GM21381 (cell line): ENCODE results near the gene TMTC3.
"Not testable (repeated sequence)": the region's sequence is repeated elsewhere in the genome, so short reads cannot be mapped to it uniquely, and the experiment has no call there.

Experiments used
- ATAC-seq: cut with Tn5 transposase; IDR thresholded peaks from one replicate; pipeline ENCODE4 v1.9.1; 2021; ENCODE audit warnings: mild to moderate bottlenecking, moderate library complexity; ENCODE audit not compliant: unreplicated experiment

TMTC3 gene

DNA sequence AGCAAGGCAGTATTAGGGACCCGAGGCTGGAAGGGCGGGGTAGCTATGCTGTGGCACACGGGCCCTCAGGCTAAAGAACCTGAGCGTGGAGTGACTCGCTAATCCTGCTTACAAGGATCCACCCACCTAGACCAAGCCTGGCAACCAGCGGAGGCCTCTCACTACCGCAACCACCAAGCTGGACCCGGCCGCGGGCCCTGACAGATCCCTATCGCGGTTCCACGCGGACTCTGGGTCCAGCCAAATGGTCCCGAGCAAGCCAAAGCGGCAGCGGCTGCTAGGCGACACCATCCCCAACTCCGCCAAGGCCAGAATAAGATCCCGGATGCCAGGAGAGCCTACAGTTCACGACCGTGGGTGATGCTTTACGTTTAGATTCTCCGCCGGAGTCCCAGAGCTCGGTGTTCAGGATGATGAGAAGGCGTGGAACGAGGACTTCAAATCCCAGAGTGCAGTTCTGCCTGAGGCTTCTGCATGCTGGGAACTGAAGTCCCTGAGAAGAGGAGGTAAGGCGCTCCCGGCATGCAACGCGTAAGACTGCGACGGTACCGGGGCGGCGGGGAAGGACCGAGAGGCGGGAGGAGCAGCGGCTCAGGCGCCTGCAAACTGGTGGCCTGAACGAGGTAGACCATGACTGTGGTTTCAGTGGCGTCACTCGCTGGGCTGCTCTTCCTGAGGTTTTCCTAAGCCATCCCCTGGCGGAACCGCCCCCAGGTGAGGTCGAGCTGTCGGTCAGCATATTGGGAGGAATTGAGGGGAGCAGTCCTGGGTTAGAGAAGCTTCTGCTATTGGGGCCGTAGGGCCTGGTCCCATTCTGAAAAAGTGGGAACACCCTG lies at the start of gene TMTC3, which contains the start of gene CEP290:
Gene TMTC3, plus strand, starts transcription at position 534 of the 836 bp plus-strand sequence. CDS start 6,009 bp downstream, outside the sequence.
Gene CEP290, minus strand, starts transcription at position 315 of the 836 bp plus-strand sequence. CDS start 781 bp downstream, outside the sequence.
- ATAC-seq, result peak; percentile 96

DNA sequence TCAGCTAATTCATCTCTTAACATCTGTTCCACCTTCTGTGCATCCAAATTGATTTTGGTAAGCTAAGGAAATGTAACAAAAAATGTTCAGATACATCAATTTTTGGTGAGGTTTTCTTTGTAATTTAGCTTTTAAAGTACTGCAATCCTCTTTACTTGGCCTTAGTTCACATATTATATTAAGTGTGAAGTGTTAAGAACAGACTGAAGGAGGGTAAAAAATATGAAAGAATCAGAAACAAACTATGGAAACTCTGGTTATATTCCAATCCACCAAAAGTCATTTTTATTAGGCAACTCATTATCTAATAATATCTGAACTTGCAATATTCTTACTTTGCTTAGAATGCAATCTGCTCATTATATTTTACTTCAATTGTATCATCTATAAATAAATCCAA lies 49.3 kb upstream of the TMTC3 start:
- ATAC-seq, result no peak

DNA sequence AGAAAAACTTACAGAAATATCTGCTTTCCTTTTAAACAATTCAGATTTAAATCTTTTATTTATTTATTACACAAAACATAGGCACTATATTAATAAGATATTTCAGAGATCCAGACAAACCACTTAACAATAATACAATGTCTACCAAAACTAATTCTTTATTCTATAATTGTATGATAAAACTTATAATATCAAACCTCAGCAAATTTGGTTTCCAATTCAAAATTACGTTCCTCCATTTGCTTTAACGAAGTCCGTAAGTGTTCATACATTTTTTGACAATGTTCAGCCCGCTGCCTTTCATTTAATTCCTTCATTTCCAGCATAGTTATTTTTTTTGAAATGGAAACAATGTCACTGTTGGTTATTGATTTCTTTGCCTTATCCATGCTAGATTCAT lies 48.5 kb upstream of the TMTC3 start:
- ATAC-seq, result no peak

DNA sequence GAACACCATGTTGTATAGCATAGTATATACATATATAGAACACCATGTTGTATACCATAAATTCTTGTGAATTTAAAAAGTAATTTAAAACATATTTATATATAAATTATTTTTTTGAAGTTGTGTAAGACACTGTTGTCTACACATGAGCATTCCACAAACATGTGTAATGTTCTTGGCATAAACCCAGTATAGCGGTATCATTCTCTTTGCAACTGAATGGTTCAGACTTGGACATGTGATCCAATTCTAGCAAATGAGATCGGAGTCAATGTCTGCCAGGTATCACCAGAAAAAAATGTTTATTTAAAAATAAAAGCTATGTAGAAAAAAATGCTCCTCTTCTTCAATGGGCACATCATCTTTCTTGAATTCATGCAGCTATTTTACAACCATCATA lies 34.1 kb upstream of the TMTC3 start:
- no peak for ATAC-seq

DNA sequence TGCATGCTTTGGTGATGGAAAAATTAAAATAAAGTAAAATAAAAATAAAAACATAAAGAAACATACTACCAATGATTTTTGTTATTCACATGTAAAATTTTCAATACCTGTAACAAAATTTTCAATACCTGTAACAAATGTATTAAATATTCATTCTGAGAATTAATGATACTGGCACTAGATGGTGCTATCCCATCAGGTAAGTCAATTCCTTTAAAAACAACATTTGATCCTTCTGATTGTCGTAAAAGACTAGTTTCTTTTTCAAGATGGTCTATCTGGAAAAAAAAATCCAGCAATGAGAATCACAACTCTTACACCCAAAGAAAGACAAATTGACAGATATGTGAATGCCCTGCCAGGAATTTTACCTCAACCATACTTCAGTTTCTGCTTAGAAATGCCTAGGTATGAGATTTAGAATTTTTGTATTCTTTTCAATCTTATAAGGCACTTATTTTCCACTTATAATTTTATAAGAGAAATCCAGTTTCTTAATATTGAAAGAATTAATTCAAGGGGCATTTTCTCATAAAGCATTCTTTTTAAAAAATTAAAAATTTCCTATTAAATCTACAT lies 30.9 kb upstream of the TMTC3 start:
- ATAC-seq, result no peak

DNA sequence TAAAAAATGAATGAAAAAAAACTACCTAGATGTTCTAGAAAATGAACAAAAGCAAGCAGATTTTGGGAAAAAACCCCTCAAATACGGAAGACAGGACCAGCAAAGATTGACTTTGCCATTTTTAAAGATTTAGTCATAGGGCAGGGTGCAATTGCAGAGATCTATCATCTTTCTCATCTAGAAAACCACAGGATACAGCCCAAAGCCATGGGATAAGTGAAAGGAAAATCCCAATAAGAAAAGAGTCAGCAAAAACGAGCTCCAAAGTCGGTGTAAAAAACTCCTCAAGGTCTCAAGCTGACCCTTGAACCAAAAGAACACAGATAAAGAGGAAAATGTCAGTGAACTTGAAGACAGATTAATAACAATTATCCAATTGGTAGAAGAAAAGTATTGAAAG lies 28.2 kb upstream of the TMTC3 start:
- no peak for ATAC-seq

DNA sequence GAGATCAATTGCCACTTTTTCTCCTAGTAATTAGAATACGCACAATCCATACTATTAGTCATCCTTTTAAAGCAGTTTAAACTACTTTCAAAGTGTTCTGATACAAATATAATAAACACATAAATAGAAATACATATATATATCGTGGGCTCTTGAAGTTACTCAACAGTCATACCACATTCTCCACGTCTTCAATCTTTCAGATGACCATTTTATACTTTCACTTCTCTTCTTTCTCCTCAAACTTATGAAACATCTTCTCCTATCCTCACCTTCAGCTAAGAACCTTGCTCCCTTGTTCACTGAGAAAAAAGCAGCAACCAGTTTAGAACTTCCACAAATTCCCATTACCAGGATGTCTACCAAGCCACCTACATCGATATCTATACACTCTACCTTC lies 19.4 kb upstream of the TMTC3 start:
- ATAC-seq, result peak; percentile 60

DNA sequence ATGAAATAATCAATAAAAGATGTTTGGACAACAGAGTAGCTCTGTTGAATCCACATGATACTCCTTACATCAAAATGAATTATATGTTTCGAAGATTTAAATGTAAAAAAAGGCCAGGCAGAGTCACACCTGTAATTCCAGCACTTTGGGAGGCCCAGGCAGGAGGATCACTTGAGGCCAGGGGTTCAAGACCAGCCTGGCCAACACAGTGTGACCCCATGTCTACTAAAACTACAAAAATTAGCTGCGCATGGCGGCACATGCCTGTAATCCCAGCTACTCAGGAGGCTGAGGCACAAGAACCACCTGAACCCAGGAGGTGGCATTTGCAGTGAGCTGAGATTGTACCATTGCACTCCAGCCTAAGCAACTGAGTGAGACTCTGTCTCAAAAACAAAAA lies 15.0 kb upstream of the TMTC3 start:
- ATAC-seq, result no peak

DNA sequence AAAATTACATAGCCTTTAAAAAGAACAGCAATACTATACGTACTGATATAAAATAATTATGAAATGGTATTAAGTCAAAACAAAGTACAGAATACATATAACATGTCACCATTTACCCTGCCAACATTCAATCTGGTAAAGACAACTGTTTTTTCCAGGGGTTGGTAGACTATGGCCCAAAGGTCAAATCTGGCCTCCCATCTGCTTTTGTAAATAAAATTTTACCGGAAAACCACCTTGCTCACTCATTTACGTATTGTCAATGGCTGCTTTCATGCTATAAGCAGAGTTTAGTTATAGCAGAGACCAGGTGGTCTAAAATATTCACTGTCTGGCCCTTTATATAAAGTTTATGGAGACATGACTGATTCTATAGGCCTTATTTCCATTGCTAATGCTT lies 14.3 kb upstream of the TMTC3 start:
- ATAC-seq, result no peak

DNA sequence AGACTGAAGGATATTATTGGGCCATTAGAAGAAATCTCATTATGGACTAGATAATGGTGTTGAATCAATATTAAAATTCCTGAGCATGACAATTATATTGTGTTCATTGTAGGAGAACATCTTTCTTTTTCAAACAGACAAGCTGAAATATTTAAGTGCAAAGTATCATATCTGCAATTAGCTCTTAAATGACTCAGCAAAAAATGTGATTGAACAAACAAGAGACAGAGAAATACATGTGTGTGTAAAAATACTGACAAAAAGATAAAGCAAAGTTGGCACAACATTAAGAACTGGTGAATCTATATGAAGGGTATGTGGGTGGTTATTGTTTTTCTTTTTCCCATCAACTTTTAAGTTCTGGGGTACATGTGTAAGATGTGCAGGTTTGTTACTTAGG lies 9.7 kb upstream of the TMTC3 start:
- ATAC-seq, result no peak

DNA sequence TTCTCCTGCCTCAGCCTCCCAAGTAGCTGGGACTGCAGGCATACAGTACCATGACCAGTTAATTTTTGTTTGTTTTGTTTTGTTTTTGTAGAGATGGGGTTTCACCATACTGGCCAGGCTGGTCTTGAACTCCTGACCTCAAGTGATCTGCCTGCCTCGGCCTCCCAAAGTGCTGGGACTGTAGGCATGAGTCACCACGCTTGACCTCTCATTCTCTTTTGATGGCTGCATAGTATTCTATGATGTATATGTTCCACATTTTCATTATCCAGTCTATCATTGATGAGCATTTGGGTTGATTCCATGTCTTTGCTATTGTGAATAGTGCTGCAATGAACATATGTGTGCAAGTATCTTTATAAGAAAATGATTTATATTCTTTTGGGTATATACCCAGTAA lies 8.9 kb upstream of the TMTC3 start:
- ATAC-seq, result not testable (repeated sequence)

DNA sequence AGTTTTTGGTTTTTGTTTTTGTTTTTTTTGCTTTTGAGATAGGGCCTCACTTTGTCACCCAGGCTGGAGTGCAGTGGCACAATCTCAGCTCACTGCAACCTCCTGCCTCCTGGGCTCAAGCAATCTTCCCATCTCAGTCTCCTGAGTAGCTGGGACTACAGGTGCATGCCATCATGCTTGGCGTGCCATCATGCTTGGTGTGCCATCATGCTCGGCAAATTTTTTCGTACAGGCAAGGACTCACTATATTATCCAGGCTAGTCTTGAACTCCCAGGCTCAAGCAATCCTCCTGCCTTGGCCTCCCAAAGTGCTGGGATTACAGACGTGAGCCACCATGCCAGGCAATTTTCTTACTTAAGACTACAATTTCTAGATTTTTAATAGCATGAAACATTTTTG lies 2.4 kb upstream of the TMTC3 start:
- ATAC-seq, result not testable (repeated sequence)

DNA sequence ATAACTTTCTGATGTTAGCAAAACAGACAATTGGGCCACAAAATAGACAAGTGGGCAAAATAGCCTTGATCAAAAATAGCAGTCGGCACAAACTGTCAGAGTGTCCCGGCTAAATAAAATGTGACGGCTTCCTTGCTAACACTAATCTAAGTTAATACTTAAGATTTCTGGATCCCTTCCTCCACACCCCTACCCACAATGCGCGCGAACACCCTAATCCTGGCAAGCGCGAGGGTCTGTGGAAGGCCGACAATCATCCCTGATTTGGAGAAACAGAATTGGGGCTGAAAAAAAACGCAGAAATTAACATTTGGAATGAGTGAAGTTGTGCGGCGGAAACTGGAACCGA lies 708 bp upstream of the TMTC3 start:
- no peak for ATAC-seq

DNA sequence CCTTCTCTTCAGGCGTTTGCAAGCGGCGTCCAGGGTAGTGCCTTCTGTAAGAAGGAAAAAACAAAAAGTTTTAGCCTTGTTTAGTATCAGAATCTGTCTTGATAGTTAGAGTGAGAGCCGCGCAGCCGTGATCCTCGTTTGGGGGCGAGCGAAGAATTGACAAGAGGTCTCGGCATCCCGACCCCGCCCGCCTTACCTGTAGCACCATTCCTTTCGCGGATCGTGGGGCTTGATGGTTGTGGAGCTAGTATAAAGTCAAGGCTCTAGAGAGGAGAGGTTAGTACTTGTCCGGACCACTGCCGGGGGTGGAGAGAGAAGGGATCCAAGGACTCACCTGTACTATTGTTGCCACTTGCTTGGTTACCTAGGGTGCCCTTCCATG lies 494 bp downstream of the TMTC3 start:
- peak; percentile 1 for ATAC-seq

DNA sequence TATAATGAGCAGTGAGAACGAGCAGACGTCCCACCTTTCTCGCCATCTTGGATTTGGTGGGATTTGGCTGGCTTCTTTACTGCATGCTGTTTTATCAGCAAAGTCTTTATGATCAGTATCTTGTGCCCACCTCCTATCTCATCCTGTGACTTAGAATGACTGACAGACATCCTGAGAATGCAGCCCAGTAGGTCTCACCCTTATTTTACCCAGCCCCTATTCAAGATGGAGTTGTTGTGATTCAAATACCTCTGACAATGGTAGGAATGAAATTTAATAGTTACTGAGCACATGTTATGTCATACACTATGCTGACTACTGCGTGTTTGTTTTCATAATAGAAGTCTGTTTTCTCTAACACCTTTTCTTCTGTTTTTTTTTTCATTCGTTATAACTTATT lies 1.9 kb downstream of the TMTC3 start:
- no peak for ATAC-seq

DNA sequence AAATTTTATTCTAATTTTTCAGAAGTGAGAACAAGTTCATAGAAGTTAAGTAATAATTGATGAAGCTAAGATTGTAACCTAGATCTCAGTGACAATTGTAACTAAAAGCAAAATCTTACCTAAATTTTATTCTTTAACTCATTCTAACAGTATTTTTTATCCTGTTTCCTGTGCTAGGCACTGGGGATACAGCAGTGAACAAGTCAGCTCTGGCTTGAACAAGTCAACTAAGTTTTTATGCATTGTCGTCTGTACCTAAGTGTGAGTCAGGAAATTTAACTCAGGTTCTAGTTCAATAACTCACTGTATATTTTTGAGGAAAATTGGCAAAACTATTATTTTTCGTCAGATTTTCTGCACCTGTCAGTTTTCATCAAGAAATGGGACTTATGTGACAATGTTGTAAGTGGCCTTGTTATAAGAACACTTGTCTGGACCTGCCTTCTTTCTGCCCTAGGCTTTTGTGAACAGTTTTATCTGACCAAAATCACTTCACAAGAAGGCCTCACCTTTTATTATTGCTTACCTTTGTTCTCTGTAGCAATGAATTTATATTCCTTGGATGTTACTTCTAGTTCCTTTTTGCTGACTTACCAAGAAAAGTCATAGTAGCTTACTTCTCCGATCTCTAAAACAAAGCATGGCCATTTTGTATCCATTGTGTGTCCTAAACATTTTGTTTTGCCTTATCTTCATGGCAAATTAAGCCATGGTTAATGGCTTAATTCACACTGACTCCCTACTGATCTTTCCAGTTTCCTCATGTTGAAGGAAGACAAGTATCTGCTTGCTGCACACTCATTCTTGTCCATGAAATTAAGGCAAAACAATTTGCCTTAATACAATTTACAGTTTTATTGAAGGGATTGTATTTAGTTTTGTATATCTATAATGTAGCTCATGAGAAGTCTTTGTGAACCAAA lies 2.7 kb downstream of the TMTC3 start:
- no peak for ATAC-seq

DNA sequence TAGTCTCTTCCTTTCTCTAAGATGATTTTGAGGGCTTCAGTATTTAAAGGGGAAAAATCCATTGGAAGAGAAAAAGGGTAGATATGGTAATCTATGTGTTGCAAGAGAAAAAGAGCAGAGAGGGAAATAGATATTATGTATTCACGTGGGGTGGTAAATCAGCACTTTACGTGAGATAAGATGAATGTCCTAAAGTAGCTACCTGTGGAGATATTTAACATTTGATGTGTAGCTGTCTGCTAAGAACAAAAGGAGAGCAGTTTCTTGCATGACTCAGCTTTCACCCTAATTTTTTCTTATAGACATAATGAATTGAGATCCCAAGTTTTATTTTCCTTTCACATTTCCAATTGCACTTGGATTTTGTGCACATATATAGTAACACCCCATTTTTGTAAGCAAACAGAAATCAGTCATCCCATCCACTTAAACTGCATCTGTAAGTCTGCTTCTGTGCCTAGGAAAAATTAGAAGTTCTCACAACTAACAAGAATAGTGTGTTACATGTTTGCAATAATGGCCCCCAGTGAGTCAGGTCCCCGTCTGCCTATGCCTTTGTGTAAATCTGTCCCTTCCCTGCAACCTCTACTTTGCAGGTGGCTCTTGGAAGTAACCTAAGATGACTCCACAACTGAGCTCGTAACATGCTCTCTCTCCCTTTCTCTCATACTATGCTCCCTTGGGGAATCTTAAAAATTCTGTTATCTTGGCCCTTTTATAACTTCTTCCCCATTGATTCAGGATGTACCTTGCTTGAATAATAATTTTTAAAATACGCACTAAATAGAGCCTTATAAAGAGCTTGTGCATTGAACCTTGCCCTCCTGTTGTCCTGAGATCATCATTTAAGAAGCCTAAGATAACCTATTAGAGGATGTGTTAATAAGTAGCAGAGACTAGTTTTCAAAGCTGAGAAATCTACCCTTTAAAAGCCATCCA lies 3.7 kb downstream of the TMTC3 start:
- no peak for ATAC-seq

DNA sequence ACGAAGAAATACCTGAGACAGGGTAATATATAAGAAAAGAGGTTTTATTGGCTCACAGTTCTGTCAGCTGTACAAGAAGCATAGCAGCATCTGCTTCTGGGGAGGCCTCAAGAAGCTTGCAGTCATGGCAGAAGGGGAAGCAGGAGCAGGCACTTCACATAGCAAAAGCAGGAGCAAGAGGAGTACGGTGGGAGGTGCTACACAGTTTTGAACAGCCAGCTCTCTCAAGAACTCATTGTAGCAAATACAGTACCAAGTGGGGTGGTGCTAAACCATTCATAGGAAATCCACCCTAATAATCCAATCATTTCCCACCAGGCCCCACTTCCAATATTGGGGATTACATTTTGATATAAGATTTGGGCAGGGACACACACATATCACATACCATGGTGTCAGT lies 8.0 kb downstream of the TMTC3 start:
- ATAC-seq, result no peak

DNA sequence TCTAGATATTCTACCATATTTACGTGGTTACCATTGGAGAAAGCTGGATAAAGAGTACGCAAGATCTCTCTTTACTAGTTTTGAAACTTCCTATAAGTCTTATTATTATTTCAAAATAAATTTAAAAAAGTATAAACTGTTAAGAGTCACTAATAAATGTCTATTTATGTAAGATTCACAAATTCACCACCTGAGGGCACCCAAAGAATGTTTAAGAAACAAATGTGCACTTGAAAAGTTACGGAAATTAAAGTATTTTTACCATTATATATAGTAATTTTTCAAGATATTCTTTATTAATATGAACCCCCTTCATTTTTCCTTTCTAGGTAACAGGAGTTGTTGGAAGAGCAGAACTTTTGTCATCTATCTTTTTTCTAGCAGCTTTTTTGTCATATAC lies 11.9 kb downstream of the TMTC3 start:
- ATAC-seq, result no peak

DNA sequence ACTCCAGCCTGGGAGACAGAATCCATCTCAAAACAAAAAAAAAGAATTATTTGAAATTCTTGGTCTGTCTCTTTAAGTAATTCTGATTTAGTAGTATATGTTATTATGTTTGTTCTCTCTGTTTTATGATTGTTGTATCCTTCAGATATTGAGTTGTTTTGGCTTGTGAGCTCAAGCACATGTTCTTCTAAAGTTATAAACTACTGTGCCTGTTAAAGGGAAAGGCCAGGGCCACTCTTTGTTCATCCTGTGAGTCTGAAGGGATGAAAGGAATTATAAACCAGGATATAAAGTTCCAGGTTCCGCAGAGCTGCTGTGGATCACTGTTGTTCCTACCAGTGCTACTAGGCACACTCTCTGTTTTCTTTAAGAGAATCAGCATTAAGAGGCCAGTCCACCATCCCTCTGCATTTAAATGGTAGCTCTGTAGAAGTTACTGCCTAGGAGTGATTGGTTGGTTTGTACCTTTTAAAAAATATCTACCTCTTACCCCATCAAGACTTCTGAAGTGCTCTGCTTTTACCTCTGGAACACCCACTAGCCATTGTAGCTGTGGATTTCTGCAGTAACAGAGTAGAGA lies 14.1 kb downstream of the TMTC3 start:
- ATAC-seq, result no peak
